ENCODE measurements around the gene PLXDC1. TPM values are rescaled to one million over a fixed set of nuclear protein-coding genes. Genes with fewer than 3 reads are reported as not detected.

The PLXDC1 gene
- total RNA-seq, 4 donors from 2014 or later = 0.49 to 4.5 (median 2.4) TPM

DNA sequence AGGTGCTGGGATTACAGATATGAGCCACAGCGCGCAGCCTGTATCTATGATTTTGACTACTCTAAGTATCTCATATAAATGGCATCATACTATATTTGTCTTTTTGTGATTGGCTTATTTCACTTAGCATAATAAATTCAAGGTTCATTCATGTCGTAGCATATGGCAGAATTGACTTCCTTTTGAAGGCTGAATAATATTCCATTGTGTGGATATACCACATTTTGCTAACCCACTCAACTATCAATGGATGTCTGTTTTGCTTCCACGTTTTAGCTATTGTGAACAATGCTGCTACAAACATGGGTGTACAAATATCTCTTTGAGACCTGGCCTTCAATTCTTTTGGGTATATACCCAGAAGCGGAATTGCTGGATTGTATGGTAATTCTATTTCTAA is 10.1 kb downstream of the PLXDC1 start:
- Histone ChIP-seq H3K4me1 (peaks cover 4 to 6% of the 10 kb centered on the region in 2 donors), H3K9me3 (no peaks in the 10 kb centered on the region), H3K27me3 (no peaks in the 10 kb centered on the region), H3K4me3 (no peak overlapping the region), H3K36me3 (no peaks in the 10 kb centered on the region), H3K27ac (no peak overlapping the region)
- intact Hi-C loops (cut with DNase I; ENCODE audit: low total_unique reads) = no loop called here
- DNase-seq = no peak
- in situ Hi-C loops (cut with MboI; ENCODE audit: low sequenced_read_pairs in 4 of 4) = loop anchor here in 2 of 4 donors (10.0 kb wide), 2 partner anchors 76 to 156 kb away; no protein-coding TSS in a partner anchor
- TF ChIP-seq, protein P1, sequence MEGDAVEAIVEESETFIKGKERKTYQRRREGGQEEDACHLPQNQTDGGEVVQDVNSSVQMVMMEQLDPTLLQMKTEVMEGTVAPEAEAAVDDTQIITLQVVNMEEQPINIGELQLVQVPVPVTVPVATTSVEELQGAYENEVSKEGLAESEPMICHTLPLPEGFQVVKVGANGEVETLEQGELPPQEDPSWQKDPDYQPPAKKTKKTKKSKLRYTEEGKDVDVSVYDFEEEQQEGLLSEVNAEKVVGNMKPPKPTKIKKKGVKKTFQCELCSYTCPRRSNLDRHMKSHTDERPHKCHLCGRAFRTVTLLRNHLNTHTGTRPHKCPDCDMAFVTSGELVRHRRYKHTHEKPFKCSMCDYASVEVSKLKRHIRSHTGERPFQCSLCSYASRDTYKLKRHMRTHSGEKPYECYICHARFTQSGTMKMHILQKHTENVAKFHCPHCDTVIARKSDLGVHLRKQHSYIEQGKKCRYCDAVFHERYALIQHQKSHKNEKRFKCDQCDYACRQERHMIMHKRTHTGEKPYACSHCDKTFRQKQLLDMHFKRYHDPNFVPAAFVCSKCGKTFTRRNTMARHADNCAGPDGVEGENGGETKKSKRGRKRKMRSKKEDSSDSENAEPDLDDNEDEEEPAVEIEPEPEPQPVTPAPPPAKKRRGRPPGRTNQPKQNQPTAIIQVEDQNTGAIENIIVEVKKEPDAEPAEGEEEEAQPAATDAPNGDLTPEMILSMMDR (IDR thresholded peaks at IDR 0.05 in 4 of 5, conservative IDR thresholded peaks at IDR 0.05 in 1 of 5) = no peak
- TF ChIP-seq POLR2A (IDR thresholded peaks at IDR 0.05) = no peak
- no peak for ATAC-seq

DNA sequence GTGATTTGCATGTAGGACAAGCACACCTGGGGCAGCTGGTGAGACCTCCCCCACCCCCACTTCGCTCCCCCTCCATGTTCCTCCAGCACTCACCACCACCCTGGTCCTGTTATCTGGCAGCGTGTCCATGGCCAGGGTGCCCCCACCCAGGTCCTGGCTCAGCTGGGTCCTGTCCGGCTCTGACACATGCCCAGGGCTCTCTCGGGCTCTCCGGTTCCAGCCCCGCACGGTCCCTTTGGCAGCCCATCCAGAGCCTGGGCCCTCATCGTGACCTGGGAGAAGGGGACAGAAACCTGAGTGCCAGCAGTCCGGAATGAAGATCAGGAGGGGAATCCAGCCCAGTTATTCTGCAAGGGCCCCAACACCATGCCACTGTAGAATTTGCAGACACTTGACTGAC is 11.9 kb downstream of the PLXDC1 start:
- TF ChIP-seq, protein P1 (IDR thresholded peaks at IDR 0.05 in 4 of 5, conservative IDR thresholded peaks at IDR 0.05 in 1 of 5) = no peak
- TF ChIP-seq POLR2A (IDR thresholded peaks at IDR 0.05) = no peak
- Histone ChIP-seq H3K27ac (peak overlapping the region in 1 of 4 donors; percentile 43), H3K36me3 (no peaks in the 10 kb centered on the region), H3K27me3 (no peaks in the 10 kb centered on the region), H3K4me1 (peaks cover 0 to under 1% of the 10 kb centered on the region in 2 donors), H3K9me3 (no peaks in the 10 kb centered on the region), H3K4me3 (no peak overlapping the region)
- intact Hi-C loops (cut with DNase I; ENCODE audit: low total_unique reads) (no loop called here), in situ Hi-C loops (cut with MboI; ENCODE audit: low sequenced_read_pairs in 4 of 4) (no loop called here)
- no peak for ATAC-seq
- no peak for DNase-seq

DNA sequence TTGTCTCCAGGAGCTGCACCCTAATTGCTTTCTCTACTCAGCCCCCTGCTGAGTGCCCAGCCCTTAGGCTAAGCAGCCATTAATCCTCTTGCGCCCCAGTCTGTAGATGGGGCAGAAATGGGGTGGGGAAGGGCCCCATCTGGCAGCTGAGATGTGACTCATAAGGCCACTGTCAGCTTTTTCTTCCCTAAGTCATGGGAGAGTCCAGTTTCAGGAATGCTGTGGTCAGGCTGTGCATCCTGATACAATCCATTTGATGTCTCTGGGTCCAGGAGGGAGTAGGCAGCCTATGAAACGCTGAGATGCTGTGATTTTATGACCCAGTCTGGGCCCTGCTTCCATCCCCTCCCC is 12.3 kb downstream of the PLXDC1 start:
- ATAC-seq (no peak), DNase-seq (no peak)
- Histone ChIP-seq H3K4me1 (no peaks in the 10 kb centered on the region), H3K9me3 (no peaks in the 10 kb centered on the region), H3K27me3 (no peaks in the 10 kb centered on the region), H3K36me3 (no peaks in the 10 kb centered on the region), H3K27ac (peak overlapping the region in 3 of 4 donors; percentile 9 to 43 (median 37)), H3K4me3 (no peak overlapping the region)
- in situ Hi-C loops (cut with MboI; ENCODE audit: low sequenced_read_pairs in 4 of 4) = no loop called here
- intact Hi-C loops (cut with DNase I; ENCODE audit: low total_unique reads) = no loop called here
- no peak for TF ChIP-seq POLR2A (IDR thresholded peaks at IDR 0.05)
- TF ChIP-seq, protein P1 (IDR thresholded peaks at IDR 0.05 in 4 of 5, conservative IDR thresholded peaks at IDR 0.05 in 1 of 5) = no peak

DNA sequence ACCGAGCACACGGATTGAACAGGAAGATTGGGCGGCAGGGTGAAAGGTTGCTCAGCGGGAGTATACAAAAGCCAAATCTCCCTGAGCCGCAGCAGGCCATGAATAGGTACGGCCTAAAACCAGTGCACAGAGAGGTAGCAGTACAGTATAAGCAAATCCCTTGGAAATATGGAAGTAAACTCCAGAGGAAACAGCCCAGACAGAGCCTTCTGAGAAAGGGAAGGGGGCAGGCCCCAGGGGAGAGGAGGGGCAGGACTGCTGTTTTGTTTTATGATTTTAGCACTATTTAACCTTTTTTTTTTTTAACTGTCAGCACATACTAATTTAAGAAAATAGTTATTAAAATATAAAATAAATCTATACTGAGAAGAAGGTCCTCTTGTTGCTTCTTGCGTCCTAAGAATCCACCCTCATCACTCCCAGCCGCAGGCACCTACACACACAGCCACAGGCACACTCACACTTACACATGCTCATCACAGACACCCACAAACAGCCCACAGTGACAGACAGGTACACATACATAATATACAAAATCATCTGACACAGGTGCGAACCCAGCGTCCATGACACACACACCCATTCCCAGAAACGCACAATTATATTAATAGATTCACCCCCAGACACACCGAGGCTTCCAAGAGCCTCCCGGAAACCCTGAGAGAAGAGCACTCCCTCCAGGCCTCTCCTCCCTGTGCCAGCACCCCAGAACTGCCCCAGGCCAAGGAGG is 12.8 kb downstream of the PLXDC1 start:
- intact Hi-C loops (cut with DNase I; ENCODE audit: low total_unique reads) (no loop called here), in situ Hi-C loops (cut with MboI; ENCODE audit: low sequenced_read_pairs in 4 of 4) (no loop called here)
- H3K4me3 ChIP-seq = no peak overlapping the region
- peak overlapping the region in 3 of 4 donors; percentile 37 to 44 (median 43) for H3K27ac ChIP-seq
- TF ChIP-seq, protein P1 (IDR thresholded peaks at IDR 0.05 in 4 of 5, conservative IDR thresholded peaks at IDR 0.05 in 1 of 5) = no peak
- TF ChIP-seq POLR2A (IDR thresholded peaks at IDR 0.05) = no peak
- no peaks in the 10 kb centered on the region for H3K36me3 ChIP-seq
- H3K27me3 ChIP-seq = no peaks in the 10 kb centered on the region
- ATAC-seq (no peak), DNase-seq (no peak)
- no peaks in the 10 kb centered on the region for H3K9me3 ChIP-seq
- no peaks in the 10 kb centered on the region for H3K4me1 ChIP-seq

Data from gastrocnemius medialis (tissue), 4 donors.